Transverse colon (tissue), 4 donors: Measurements from ENCODE around the gene GOLGA6D. TPM values are rescaled to one million over a fixed set of nuclear protein-coding genes. Genes with fewer than 3 reads are reported as not detected.
"Not testable (repeated sequence)": the region's sequence is repeated elsewhere in the genome, so short reads cannot be mapped to it uniquely, and the experiment has no call there.

Experiments used
- DNase-seq: peaks from one replicate; pipeline ENCODE4 v3.0.0-alpha.2; 2019
- H3K27ac ChIP-seq, 4 donors: fragments of 200-600 bp; sonication (generic); 2 replicates each; pipeline ENCODE4 v1.5.1; 2016 to 2018; ENCODE audit warnings: inconsistent platforms in 4 of 4
- H3K27me3 ChIP-seq: fragments of 200-600 bp; sonication (generic); 2 replicates; pipeline ENCODE4 v1.5.1; 2017; ENCODE audit warnings: inconsistent platforms
- H3K36me3 ChIP-seq, 4 donors: fragments of 200-600 bp; sonication (generic); 2 replicates each; pipeline ENCODE4 v1.5.1; 2017 to 2019; ENCODE audit warnings: inconsistent platforms in 4 of 4
- H3K4me1 ChIP-seq, 4 donors: fragments of 200-600 bp; sonication (generic); 2 replicates each; pipeline ENCODE4 v1.5.1; 2017 to 2020; ENCODE audit warnings: inconsistent platforms in 4 of 4
- H3K4me3 ChIP-seq, 4 donors: fragments of 200-600 bp; sonication (generic); 1 replicate in 1 of 4; 2 replicates in 3 of 4; pipeline versions ENCODE4 v1.5.1 to v1.6.1; 2017 to 2019; ENCODE audit warnings: inconsistent platforms in 4 of 4
- H3K9me3 ChIP-seq, 2 donors: fragments of 200-600 bp; sonication (generic); 2 replicates each; pipeline ENCODE4 v1.5.1; 2017 to 2019; ENCODE audit warnings: inconsistent platforms in 2 of 2
- WGBS, 2 donors: methylation state at CpG; one replicate each; pipeline ENCODE4 v1.1.5; 2018; ENCODE audit warnings: low coverage in 1 of 2; 5-methylcytosine and 5-hydroxymethylcytosine counted together
- in situ Hi-C, 4 donors: fragments of 200-750 bp; cut with MboI; loops; one replicate each; pipeline versions ENCODE4 v1.15.0 to v1.15.1; 2017; ENCODE audit warnings: low sequenced_read_pairs in 3 of 4, low pct_ligation_motif_present in 1 of 4, low pct_unique_long_range_greater_than_20kb in 1 of 4
- intact Hi-C: fragments of 100-400 bp; cut with DNase I; formaldehyde crosslinking; loops from one replicate; pipeline ENCODE4 v1.15.1; 2023; ENCODE audit warnings: low total_unique reads
- total RNA-seq, 4 donors: library from RNA; depleted of rRNA; stranded (reverse); fragments of >200 nt; gene quantifications; one replicate each; pipeline ENCODE4 v1.1.0, GENCODE V29; 2016
- TF ChIP-seq, protein P1 (sequence below), 5 experiments: fragments of 200-600 bp in 3 of 5; fragments of 450-650 bp in 2 of 5; sonication (generic) in 3 of 5; IDR thresholded peaks; 1 replicate in 2 of 5; 2 replicates in 3 of 5; pipeline ENCODE4 v1.5.1; 2016 to 2017; ENCODE audit warnings: antibody characterized with exemption in 5 of 5, inconsistent platforms in 3 of 5, mild to moderate bottlenecking in 2 of 5, moderate library complexity in 1 of 5

The GOLGA6D gene
- total RNA-seq, 4 donors from 2014 or later, result not detected

DNA sequence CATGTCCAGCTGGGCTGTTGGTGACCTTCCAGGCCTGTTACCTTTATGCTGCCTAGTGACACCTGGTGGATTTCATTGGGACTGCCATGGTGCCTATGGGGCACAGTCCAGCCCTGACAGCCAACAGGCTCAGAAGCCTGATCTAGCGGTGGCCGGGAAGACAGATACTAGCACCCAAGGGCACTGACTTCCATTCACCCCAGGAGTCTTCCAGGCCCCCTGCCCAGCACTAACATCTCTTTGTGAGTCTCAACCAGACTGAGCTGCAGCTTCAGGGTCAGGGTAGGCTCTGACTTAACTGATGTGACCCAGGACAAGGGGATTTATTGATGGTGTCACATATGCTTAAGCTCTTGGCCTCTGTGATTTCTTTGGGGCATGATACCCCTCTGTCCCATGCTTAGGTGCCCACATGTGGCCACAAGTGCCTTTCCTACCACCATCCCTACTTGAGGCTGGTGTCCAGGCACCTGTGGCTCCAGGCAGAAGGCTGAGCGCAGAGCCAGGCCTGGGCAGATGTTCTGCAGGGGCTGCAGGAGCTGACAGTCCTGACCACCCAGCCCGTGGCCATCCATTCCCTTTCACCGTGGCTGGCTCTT, 8.0 kb upstream of the GOLGA6D start:
- H3K36me3 ChIP-seq, intact Hi-C loops, H3K27ac ChIP-seq, H3K27me3 ChIP-seq, H3K4me3 ChIP-seq, in situ Hi-C loops, H3K4me1 ChIP-seq, H3K9me3 ChIP-seq: not testable (repeated sequence)
- peak; percentile 89 for DNase-seq
- 20 to 66% methylated on average over 2 to 5 of the region's 5 CpGs for WGBS, 2 donors
- TF ChIP-seq, protein P1, sequence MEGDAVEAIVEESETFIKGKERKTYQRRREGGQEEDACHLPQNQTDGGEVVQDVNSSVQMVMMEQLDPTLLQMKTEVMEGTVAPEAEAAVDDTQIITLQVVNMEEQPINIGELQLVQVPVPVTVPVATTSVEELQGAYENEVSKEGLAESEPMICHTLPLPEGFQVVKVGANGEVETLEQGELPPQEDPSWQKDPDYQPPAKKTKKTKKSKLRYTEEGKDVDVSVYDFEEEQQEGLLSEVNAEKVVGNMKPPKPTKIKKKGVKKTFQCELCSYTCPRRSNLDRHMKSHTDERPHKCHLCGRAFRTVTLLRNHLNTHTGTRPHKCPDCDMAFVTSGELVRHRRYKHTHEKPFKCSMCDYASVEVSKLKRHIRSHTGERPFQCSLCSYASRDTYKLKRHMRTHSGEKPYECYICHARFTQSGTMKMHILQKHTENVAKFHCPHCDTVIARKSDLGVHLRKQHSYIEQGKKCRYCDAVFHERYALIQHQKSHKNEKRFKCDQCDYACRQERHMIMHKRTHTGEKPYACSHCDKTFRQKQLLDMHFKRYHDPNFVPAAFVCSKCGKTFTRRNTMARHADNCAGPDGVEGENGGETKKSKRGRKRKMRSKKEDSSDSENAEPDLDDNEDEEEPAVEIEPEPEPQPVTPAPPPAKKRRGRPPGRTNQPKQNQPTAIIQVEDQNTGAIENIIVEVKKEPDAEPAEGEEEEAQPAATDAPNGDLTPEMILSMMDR (IDR thresholded peaks at IDR 0.05), result peak; percentile 56 to 69 (median 61)

DNA sequence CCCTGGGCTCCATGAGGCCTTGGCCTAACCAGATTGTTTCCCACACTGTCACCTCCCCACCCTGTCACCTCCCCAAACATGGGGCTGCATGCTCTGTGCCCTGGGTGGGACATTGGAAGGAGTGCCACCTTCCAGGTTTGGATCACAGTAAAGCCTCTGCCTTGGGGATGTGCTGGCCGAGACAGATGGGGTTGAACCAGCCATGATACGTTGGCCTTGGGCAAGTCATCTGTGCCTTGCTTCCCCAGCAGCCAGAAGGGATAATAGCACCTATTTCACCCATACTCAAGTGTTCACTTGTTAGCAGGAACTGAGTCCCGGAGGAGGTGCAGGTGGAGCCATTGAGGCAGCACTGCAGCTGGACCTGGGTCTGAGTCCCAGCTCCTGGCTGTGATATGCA, 7.0 kb upstream of the GOLGA6D start:
- H3K9me3 ChIP-seq, H3K27ac ChIP-seq, DNase-seq, H3K27me3 ChIP-seq, H3K4me1 ChIP-seq, H3K4me3 ChIP-seq, in situ Hi-C loops, H3K36me3 ChIP-seq, intact Hi-C loops: not testable (repeated sequence)
- WGBS, 2 donors, result 51% methylated on average over 3 of the region's 3 CpGs; no CpG with 5 or more reads in 1 of the 2 donors

DNA sequence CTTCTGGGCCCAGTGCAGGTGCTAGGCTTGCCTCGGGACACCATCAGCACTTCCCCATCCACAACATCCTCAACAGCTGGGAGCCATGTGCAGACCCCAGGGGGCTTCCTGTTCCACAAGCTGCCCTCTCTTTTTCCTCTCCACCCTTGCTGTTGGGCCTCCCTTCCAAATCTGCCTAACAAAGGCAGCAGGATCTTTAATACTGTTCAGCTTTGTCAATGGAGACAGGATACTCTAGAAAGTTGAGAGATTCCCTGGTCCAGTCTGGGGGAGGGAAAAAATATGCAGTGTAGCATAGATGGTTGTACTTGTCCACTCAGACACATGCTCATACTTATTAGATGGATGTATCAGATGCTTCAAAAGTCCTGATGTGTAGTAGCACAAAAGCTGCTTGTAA, 4.1 kb upstream of the GOLGA6D start:
- in situ Hi-C loops, H3K36me3 ChIP-seq, H3K9me3 ChIP-seq, H3K4me1 ChIP-seq, H3K27ac ChIP-seq, H3K27me3 ChIP-seq, DNase-seq, H3K4me3 ChIP-seq, intact Hi-C loops: not testable (repeated sequence)
- WGBS, 2 donors, result 38% methylated on average over 1 of the region's 1 CpG; no CpG with 5 or more reads in 1 of the 2 donors

DNA sequence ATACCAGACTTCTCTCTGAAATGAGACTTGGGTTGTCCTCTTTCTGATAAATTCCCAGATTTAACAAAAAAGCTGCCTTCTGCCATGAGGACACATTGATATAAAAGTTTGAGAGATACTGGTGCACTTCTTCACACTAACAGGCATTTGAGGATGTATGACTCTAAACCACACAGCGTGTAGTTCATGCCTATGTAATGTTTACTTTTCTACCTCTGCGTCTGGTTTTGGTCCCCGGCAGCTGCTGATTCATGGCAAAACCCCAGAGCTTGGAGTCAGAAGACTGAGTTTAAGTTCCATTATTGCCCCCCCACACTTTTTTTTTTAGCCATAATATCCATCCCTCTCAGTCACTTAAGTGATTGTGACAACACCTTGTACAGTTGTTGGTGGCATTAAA, 1.5 kb downstream of the GOLGA6D start:
- intact Hi-C loops, H3K27ac ChIP-seq, H3K9me3 ChIP-seq, H3K36me3 ChIP-seq, DNase-seq, H3K4me1 ChIP-seq, H3K4me3 ChIP-seq, H3K27me3 ChIP-seq, in situ Hi-C loops: not testable (repeated sequence)
- no CpG with 5 or more reads among the region's 3 CpGs for WGBS, 2 donors

DNA sequence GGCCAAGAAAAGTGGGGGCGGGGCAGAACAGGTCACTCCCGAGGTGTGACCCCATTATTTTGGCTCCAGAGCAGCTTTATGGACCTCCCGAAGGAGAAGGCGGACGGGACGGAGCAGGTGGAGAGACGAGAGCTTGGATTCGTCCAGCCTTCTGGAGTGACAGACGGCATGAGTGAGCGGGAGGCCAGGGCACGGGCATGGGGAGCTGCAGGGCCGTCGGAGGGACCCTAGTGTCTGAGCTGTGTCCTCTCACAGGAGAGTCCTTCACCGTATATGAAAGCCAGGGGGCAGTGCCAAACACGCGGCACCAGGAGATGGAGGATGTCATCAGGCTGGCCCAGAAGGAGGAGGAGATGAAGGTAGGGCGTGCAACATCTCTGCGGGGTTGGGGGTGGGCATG, 11.0 kb downstream of the GOLGA6D start:
- H3K4me1 ChIP-seq, H3K4me3 ChIP-seq, H3K27me3 ChIP-seq, H3K27ac ChIP-seq, DNase-seq, in situ Hi-C loops, H3K36me3 ChIP-seq, H3K9me3 ChIP-seq, intact Hi-C loops: not testable (repeated sequence)
- WGBS, 2 donors, result no CpG with 5 or more reads among the region's 18 CpGs

DNA sequence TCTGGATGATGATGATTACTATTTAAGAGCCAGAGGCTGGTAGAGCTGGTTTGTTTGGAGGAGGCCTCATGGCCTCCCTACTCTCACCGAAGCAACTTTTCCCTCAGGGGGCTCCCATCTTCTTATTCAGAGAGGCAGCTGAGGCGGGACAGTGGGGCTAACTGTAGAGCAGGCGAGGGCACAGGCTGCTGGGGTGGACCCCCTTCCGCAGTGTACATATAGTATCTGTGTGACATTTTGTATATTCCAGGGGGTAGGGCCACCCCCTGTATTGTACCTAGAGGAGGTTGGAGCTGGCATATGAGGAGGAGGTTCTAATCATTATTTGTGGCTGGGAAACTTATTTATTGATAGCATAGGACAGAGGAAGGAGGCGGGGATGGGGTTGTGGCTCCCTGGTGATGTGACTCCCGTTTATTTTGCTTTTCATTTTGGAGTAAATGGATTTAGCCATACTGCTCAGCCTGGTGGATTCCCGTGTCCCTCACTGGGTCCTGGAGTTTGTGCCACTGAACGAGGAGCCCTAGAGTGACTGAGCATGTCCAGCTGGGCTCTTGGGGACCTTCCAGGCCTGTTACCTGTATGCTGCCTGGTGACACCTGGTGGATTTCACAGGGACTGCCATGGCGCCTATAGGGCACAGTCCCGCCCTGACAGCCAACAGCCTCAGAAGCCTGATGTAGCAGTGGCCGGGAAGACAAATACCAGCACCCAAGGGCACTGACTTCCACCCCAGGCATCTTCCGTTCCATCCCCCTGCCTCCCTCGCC, 16.1 kb downstream of the GOLGA6D start:
- in situ Hi-C loops, H3K4me3 ChIP-seq, intact Hi-C loops, H3K27me3 ChIP-seq, H3K36me3 ChIP-seq, H3K4me1 ChIP-seq, DNase-seq, H3K27ac ChIP-seq, H3K9me3 ChIP-seq: not testable (repeated sequence)
- WGBS, 2 donors, result 81% methylated on average over 6 of the region's 13 CpGs; no CpG with 5 or more reads in 1 of the 2 donors

DNA sequence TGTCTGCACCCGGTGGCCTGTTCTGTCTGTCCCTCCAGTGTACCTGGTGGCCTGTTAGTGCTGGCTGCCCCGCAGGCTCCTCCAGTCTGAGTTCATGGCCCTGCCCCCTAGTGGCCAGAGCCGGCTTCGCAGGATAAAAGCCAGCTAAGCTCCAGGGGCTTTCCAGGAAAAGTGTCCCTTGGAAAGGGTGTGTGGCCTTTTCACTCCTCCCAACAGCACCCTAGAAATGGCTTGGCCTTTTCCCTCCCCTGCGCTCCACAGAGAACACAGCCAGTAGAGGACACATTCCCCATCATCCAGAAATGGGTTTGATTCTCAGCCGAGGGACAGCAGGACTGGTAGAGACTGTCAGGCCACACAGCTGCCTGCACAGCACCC, 16.7 kb downstream of the GOLGA6D start:
- DNase-seq, result peak; percentile 74
- H3K4me3 ChIP-seq, intact Hi-C loops, H3K27me3 ChIP-seq, H3K27ac ChIP-seq, H3K9me3 ChIP-seq, H3K36me3 ChIP-seq, in situ Hi-C loops, H3K4me1 ChIP-seq: not testable (repeated sequence)
- TF ChIP-seq, protein P1 (IDR thresholded peaks at IDR 0.05), result peak; percentile 38 to 63 (median 60)
- WGBS, 2 donors, result 0% methylated on average over 3 of the region's 6 CpGs; no CpG with 5 or more reads in 1 of the 2 donors

DNA sequence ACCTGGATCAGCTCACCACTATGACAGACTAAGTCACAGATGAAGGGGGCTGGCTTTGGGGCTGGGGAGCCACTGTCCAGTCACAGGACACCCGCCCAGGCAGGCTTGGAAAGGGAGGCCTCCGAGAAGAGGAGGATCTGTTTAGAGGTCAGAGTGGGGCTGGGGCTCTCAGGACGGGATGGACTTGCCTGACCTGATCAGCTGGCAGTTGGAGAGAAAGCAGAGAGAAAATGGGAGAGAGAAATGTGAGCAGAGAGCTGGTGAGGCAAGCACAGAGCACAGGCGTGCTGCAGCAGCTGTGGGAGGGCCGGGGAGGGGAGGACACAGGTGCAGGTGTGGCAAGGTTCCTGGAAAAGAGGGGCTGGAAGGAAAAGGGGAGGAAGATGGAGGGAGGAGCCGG, 17.4 kb downstream of the GOLGA6D start:
- in situ Hi-C loops, result loop anchor here in 2 of 4 donors (25.0 kb wide), 2 partner anchors 288 to 1238 kb away; partner anchors contain the start of gene PPCDC (in 1 of the 2)
- H3K9me3 ChIP-seq, H3K36me3 ChIP-seq, H3K4me3 ChIP-seq, DNase-seq, H3K27ac ChIP-seq, H3K4me1 ChIP-seq, H3K27me3 ChIP-seq, intact Hi-C loops: not testable (repeated sequence)
- WGBS, 2 donors, result 0 to 53% methylated on average over 1 to 6 of the region's 6 CpGs
